Measurements from ENCODE around the gene FAM169A. TPM values are rescaled to one million over a fixed set of nuclear protein-coding genes. Genes with fewer than 3 reads are reported as not detected.
"Not testable (repeated sequence)": the region's sequence is repeated elsewhere in the genome, so short reads cannot be mapped to it uniquely, and the experiment has no call there.

FAM169A gene
- total and polyA plus RNA-seq, 8 donors = under 0.01 to 11.2 (median 0.35) TPM; not detected in 1

- Histone ChIP-seq H3K27ac (peak overlapping the region in 2 of 5 donors; percentile 56 to 80), H3K4me3 (peak overlapping the region; percentile 65 to 73 (median 69)), H3K27me3 (peaks cover 0 to 29% (median 17%) of the 10 kb centered on the region in 3 donors), H3K9me3 (no peaks in the 10 kb centered on the region), H3K4me1 (peaks cover 6 to 16% (median 14%) of the 10 kb centered on the region in 4 donors), H3K36me3 (no peaks in the 10 kb centered on the region)
- TF ChIP-seq POLR2A (IDR thresholded peaks at IDR 0.05) (no peak), EP300 (IDR thresholded peaks at IDR 0.05) (no peak), CTCF (IDR thresholded peaks at IDR 0.05) (no peak), POLR2AphosphoS5 (IDR thresholded peaks at IDR 0.05) (no peak)
- peak in 1 of 2 donors; percentile 60 for DNase-seq
- intact Hi-C loops (cut with DNase I; ENCODE audit: low total_unique reads) = no loop called here
- 21 to 25% (median 23%) methylated on average over 33 to 37 of the region's 37 CpGs for WGBS, 5 donors
Measured at GRCh38 chr5:74866596-74867162, 492 bp upstream of the FAM169A start.

- peak overlapping the region; percentile 65 to 73 (median 69) for H3K4me3 ChIP-seq
- H3K36me3 ChIP-seq = no peaks in the 10 kb centered on the region
- H3K4me1 ChIP-seq = peaks cover 6 to 16% (median 14%) of the 10 kb centered on the region in 4 donors
- H3K9me3 ChIP-seq = no peaks in the 10 kb centered on the region
- peaks cover 0 to 29% (median 17%) of the 10 kb centered on the region in 3 donors for H3K27me3 ChIP-seq
- WGBS, 5 donors = 9 to 28% (median 13%) methylated on average over 16 to 23 of the region's 23 CpGs
- intact Hi-C loops (cut with DNase I; ENCODE audit: low total_unique reads) = no loop called here
- DNase-seq = peak in 1 of 2 donors; percentile 38
- peak overlapping the region in 3 of 5 donors; percentile 22 to 80 (median 56) for H3K27ac ChIP-seq
- TF ChIP-seq POLR2A (IDR thresholded peaks at IDR 0.05) (no peak), POLR2AphosphoS5 (IDR thresholded peaks at IDR 0.05) (no peak)
Measured at GRCh38 chr5:74865256-74865803, 857 bp downstream of the FAM169A start.

GRCh38 chr5:74864823-74865222 lies 1.4 kb downstream of the FAM169A start:
- peak overlapping the region in 2 of 4 donors; percentile 67 to 73 for H3K4me3 ChIP-seq
- intact Hi-C loops (cut with DNase I; ENCODE audit: low total_unique reads) = no loop called here
- H3K27me3 ChIP-seq = peaks cover 0 to 29% (median 17%) of the 10 kb centered on the region in 3 donors
- WGBS, 5 donors = 42 to 68% (median 52%) methylated on average over 8 of the region's 8 CpGs
- peaks cover 6 to 16% (median 14%) of the 10 kb centered on the region in 4 donors for H3K4me1 ChIP-seq
- no peak for TF ChIP-seq POLR2A (IDR thresholded peaks at IDR 0.05)
- TF ChIP-seq EP300 (IDR thresholded peaks at IDR 0.05) = no peak
- TF ChIP-seq POLR2AphosphoS5 (IDR thresholded peaks at IDR 0.05) = no peak
- TF ChIP-seq CTCF (IDR thresholded peaks at IDR 0.05) = no peak
- DNase-seq = peak in 1 of 2 donors; percentile 21
- H3K9me3 ChIP-seq = no peaks in the 10 kb centered on the region
- no peak overlapping the region for H3K27ac ChIP-seq
- no peaks in the 10 kb centered on the region for H3K36me3 ChIP-seq

- no peak for TF ChIP-seq POLR2A (IDR thresholded peaks at IDR 0.05)
- no peak for TF ChIP-seq EP300 (IDR thresholded peaks at IDR 0.05)
- TF ChIP-seq CTCF (IDR thresholded peaks at IDR 0.05) = no peak
- TF ChIP-seq POLR2AphosphoS5 (IDR thresholded peaks at IDR 0.05) = no peak
- DNase-seq = no peak
- H3K4me3 ChIP-seq = no peak overlapping the region
- peaks cover 6 to 16% (median 14%) of the 10 kb centered on the region in 4 donors for H3K4me1 ChIP-seq
- H3K9me3 ChIP-seq = no peaks in the 10 kb centered on the region
- peaks cover 0 to 29% (median 17%) of the 10 kb centered on the region in 3 donors for H3K27me3 ChIP-seq
- WGBS, 5 donors = 93 to 98% (median 94%) methylated on average over 2 of the region's 2 CpGs
- intact Hi-C loops (cut with DNase I; ENCODE audit: low total_unique reads) = no loop called here
- H3K36me3 ChIP-seq = no peaks in the 10 kb centered on the region
- no peak overlapping the region for H3K27ac ChIP-seq
Measured at GRCh38 chr5:74863726-74864125, 2.5 kb downstream of the FAM169A start.

GRCh38 chr5:74862221-74862620 lies 4.0 kb downstream of the FAM169A start:
- DNase-seq = no peak
- Histone ChIP-seq H3K4me1 (peaks cover 6 to 16% (median 14%) of the 10 kb centered on the region in 4 donors), H3K4me3 (no peak overlapping the region), H3K36me3 (no peaks in the 10 kb centered on the region), H3K27me3 (peaks cover 0 to 29% (median 17%) of the 10 kb centered on the region in 3 donors), H3K9me3 (no peaks in the 10 kb centered on the region), H3K27ac (no peak overlapping the region)
- WGBS, 5 donors = 86 to 98% (median 93%) methylated on average over 2 of the region's 2 CpGs
- intact Hi-C loops (cut with DNase I; ENCODE audit: low total_unique reads) = no loop called here
- TF ChIP-seq CTCF (IDR thresholded peaks at IDR 0.05) (no peak), POLR2AphosphoS5 (IDR thresholded peaks at IDR 0.05) (no peak), POLR2A (IDR thresholded peaks at IDR 0.05) (no peak), EP300 (IDR thresholded peaks at IDR 0.05) (no peak)

- H3K4me3 ChIP-seq; H3K36me3 ChIP-seq; DNase-seq; H3K27me3 ChIP-seq; H3K4me1 ChIP-seq; H3K27ac ChIP-seq; intact Hi-C loops (cut with DNase I; ENCODE audit: low total_unique reads); H3K9me3 ChIP-seq: not testable (repeated sequence)
- WGBS, 5 donors = 91 to 96% (median 94%) methylated on average over 7 of the region's 7 CpGs
Measured at GRCh38 chr5:74856975-74857374, 9.2 kb downstream of the FAM169A start.
